AG04450 (cell line): Measurements from ENCODE around the gene CERK. TPM values are rescaled to one million over a fixed set of nuclear protein-coding genes. Genes with fewer than 3 reads are reported as not detected.

Experiments used
- CTCF ChIA-PET: fragments of 300-600, 350-600 bp; formaldehyde crosslinking; extraction: SDS; loops from one replicate; lab custom pipeline; 2022; ENCODE audit warnings: antibody characterized with exemption, inconsistent platforms; lab: Charles Lee
- POLR2A ChIA-PET: fragments of 350-600 bp; formaldehyde crosslinking; extraction: SDS; loops from one replicate; lab custom pipeline; 2021; ENCODE audit warnings: antibody characterized with exemption, inconsistent platforms; lab: Yijun Ruan, JAX
- DNase-seq: peaks from one replicate; pipeline ENCODE4 v3.0.0-alpha.2; 2011; ENCODE audit warnings: low read depth, low spot score
- H3K27ac ChIP-seq: one replicate; pipeline ENCODE4 v1.5.1; 2012; ENCODE audit warnings: low read depth, low read length, control low read depth
- H3K27me3 ChIP-seq: one replicate; pipeline ENCODE4 v1.6.0; 2012; ENCODE audit warnings: low read length; ENCODE audit not compliant: control insufficient read depth, insufficient read depth
- H3K4me3 ChIP-seq: 2 replicates; pipeline ENCODE4 v1.5.1; 2011; ENCODE audit warnings: mild to moderate bottlenecking, low read depth, low read length, control low read depth
- H3K9me3 ChIP-seq: 2 replicates; pipeline ENCODE4 v1.5.1; 2012; ENCODE audit warnings: low read length; ENCODE audit not compliant: control insufficient read depth, insufficient read depth
- polyA plus RNA-seq: library from polyadenylated mRNA; depleted of rRNA; stranded (reverse); fragments of >200 nt; gene quantifications from 2 replicates; pipeline ENCODE4 v1.2.3, GENCODE V29; 2011
- TF ChIP-seq, protein P1 (sequence below): IDR thresholded peaks from 2 replicates; pipeline ENCODE4 v1.5.1; 2011; ENCODE audit warnings: low read depth, low read length, control low read depth, inconsistent platforms

Gene CERK
- polyA plus RNA-seq, 1 experiment, result 29.0 TPM

DNA sequence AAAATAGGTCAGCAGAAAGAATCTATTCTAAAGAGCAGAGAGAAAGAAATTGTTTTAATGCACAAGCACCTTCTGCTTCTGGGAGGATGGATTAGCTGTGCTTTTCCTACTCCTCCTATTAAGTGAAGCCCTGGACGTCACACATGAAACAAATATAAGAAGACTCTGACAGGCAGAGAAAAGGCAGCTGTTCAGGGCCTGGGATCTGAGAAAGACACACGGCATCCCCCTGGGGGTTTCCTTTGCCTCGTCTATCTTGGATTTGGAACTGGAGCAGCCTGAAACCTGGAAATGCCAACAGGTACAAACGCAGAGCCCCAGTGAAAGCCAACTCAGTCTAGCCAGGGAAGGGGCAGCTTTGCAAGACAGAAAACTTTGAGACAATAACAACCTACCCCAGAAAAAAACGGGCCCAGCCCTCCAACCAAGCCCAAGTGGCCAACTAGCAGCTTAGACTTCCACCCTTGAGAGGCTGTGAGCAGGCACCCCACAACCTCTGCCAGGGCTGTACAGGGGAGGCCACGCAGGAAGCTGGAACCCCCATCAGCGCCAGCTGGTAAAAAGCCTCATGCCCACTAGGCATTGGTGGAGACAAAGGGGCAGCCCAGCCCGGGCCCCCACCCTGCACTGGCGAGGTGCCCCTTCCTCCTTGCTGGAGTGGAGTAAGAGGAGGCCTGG is 7.3 kb downstream of the CERK start:
- no peak for DNase-seq
- Histone ChIP-seq H3K9me3 (no peaks in the 10 kb centered on the region; the same call in 1 of the 2 replicates), H3K27ac (no peak overlapping the region), H3K27me3 (no peaks in the 10 kb centered on the region), H3K4me3 (no peak overlapping the region)
- ChIA-PET POLR2A (no interaction called here), CTCF (interaction anchor here (0.6 kb wide), 1 partner anchor 168 kb away, joined by 3 read pairs; no protein-coding TSS in a partner anchor)
- TF ChIP-seq, protein P1, sequence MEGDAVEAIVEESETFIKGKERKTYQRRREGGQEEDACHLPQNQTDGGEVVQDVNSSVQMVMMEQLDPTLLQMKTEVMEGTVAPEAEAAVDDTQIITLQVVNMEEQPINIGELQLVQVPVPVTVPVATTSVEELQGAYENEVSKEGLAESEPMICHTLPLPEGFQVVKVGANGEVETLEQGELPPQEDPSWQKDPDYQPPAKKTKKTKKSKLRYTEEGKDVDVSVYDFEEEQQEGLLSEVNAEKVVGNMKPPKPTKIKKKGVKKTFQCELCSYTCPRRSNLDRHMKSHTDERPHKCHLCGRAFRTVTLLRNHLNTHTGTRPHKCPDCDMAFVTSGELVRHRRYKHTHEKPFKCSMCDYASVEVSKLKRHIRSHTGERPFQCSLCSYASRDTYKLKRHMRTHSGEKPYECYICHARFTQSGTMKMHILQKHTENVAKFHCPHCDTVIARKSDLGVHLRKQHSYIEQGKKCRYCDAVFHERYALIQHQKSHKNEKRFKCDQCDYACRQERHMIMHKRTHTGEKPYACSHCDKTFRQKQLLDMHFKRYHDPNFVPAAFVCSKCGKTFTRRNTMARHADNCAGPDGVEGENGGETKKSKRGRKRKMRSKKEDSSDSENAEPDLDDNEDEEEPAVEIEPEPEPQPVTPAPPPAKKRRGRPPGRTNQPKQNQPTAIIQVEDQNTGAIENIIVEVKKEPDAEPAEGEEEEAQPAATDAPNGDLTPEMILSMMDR, result no peak

DNA sequence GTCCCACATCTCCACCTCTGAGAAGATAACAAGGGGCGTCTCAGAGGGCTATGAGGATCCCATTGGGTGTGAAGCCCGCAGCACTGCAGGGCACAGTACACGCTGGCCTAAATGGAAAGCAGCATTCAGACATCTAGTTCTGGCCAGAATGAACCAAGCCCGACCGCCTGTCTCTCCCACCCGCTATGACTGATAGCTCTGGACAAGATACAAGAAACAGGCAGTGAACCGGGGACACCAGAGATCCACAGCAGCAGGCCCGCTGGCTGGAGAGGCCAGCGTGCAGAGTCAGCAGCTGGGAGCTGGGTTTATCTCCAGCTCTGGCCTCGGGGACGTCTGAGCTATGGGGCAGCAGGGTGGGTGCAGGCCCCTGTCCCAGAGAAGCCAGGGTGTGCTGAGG is 9.6 kb downstream of the CERK start:
- Histone ChIP-seq H3K27me3 (no peaks in the 10 kb centered on the region), H3K4me3 (no peak overlapping the region), H3K27ac (no peak overlapping the region), H3K9me3 (no peaks in the 10 kb centered on the region; the same call in 1 of the 2 replicates)
- POLR2A ChIA-PET, result no interaction called here
- CTCF ChIA-PET, result interaction anchor here (0.6 kb wide), 1 partner anchor 11 kb away, joined by 3 read pairs; no protein-coding TSS in a partner anchor
- DNase-seq, result no peak
- TF ChIP-seq, protein P1, result no peak

DNA sequence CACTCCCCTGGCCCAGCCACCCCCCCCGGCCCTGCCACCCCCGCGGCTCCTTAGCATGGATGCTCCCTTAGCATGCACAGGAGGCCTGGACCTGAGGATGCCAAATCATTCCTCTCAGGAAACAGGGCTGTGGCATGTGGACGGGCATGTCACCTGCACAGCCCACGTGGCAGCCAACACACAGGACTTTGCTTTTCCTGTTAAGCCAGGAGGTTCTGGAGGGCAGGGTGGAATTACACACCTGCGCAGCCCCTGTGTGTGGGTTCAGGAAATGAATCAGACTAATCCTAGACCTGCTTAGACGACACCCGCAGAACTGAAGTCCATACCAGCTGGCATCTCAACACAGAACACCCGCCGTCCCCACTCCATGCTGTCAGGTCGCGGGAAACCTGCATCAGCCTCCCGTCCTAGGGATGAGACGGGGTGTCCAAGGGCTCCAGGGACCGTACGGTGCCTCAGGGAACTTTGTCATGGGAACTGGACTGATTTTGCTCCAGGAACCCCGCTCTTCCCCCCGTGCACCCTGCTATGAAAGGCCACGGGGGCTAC is 10.2 kb downstream of the CERK start:
- DNase-seq, result no peak
- Histone ChIP-seq H3K27me3 (no peaks in the 10 kb centered on the region), H3K27ac (no peak overlapping the region), H3K4me3 (no peak overlapping the region), H3K9me3 (no peaks in the 10 kb centered on the region; the same call in 1 of the 2 replicates)
- CTCF ChIA-PET, result interaction anchor here (0.6 kb wide), 1 partner anchor 12 kb away, joined by 3 read pairs; no protein-coding TSS in a partner anchor
- TF ChIP-seq, protein P1, result no peak
- POLR2A ChIA-PET, result no interaction called here

DNA sequence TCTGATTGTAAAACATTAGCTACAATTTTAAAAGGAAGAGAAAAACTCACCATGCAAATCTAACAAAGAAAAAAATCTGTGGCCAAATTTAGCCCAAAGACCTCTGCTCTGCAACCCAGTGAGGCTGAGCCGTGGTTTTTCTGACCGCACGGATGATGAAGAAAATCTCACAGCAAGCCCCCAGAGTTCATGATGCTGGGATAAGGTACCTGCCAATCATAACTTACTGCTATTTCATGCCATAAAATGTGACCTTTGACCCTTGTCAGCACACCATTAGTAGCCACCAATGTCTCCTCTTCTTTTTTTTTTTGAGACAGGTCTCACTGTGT is 11.1 kb downstream of the CERK start:
- Histone ChIP-seq H3K27me3 (no peaks in the 10 kb centered on the region), H3K27ac (no peak overlapping the region), H3K9me3 (no peaks in the 10 kb centered on the region; the same call in 1 of the 2 replicates), H3K4me3 (no peak overlapping the region)
- TF ChIP-seq, protein P1, result no peak
- ChIA-PET CTCF (no interaction called here), POLR2A (no interaction called here)
- no peak for DNase-seq
